ENCODE results near the gene TACR2. TPM values are rescaled to one million over a fixed set of nuclear protein-coding genes. Genes with fewer than 3 reads are reported as not detected.

TACR2 gene
- total RNA-seq (2022) (0.57 and 0.60 TPM in 2 replicates), Bru-seq, nascent RNA (percentile 17 among the genes with signal in this experiment), BruChase-seq, experiment 1, labeled RNA remaining after a 2-hour chase (percentile 10 among the genes with signal in this experiment), BruChase-seq, experiment 2, labeled RNA remaining after a 6-hour chase (percentile 23 among the genes with signal in this experiment)
- long read RNA-seq, partial matches to known transcripts, result 0 of 1 reads
- long read RNA-seq, other reads (novel, unspliced or antisense), result 0 of 1 reads

DNA sequence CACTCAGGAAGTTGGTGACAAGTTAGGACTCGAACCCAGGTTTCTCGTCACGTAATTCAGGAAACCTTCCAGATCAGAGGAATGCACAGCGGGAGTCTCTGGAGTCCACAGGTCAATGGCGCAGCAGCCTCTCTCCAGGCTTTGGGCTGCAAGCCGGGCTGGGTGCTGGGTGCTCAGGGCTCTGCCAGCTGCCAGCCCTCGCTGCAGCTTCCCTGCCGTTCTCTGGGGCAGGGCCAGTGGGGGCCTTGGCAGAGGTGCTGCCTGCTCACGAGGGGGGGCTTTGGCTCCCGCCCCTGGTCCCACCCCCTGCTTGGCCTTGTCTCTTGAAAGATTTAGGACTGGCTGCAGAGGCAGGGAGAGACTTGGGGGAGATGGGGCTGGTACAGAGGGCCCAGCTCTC, at the start of gene TACR2:
Gene TACR2, minus strand, starts transcription at position 224 of the 400 bp plus-strand sequence. CDS start 595 bp downstream, outside the sequence.
- TF ChIP-seq, protein P1, sequence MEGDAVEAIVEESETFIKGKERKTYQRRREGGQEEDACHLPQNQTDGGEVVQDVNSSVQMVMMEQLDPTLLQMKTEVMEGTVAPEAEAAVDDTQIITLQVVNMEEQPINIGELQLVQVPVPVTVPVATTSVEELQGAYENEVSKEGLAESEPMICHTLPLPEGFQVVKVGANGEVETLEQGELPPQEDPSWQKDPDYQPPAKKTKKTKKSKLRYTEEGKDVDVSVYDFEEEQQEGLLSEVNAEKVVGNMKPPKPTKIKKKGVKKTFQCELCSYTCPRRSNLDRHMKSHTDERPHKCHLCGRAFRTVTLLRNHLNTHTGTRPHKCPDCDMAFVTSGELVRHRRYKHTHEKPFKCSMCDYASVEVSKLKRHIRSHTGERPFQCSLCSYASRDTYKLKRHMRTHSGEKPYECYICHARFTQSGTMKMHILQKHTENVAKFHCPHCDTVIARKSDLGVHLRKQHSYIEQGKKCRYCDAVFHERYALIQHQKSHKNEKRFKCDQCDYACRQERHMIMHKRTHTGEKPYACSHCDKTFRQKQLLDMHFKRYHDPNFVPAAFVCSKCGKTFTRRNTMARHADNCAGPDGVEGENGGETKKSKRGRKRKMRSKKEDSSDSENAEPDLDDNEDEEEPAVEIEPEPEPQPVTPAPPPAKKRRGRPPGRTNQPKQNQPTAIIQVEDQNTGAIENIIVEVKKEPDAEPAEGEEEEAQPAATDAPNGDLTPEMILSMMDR (IDR thresholded peaks at IDR 0.05; ENCODE audit: insufficient read depth in 1 of 2, low read depth in 1 of 2, low read length in 1 of 2, severe bottlenecking in 1 of 2, unreplicated experiment in 1 of 2), result no peak
- Mint-ChIP-seq H3K27me3 (ENCODE audit: insufficient read depth, unreplicated experiment) (no peaks in the 10 kb centered on the region), H3K27ac (ENCODE audit: unreplicated experiment) (peak within 1 kb of the TSS; percentile 67), H3K4me3 (ENCODE audit: unreplicated experiment) (peak within 1 kb of the TSS; percentile 8), H3K9me3 (ENCODE audit: unreplicated experiment) (no peaks in the 10 kb centered on the region), H3K36me3 (ENCODE audit: insufficient read depth, unreplicated experiment) (no peaks in the 10 kb centered on the region), H3K4me1 (ENCODE audit: low read depth, unreplicated experiment) (peaks cover 13% of the 10 kb centered on the region)
- CTCF ChIA-PET, result interaction anchor here (0.6 to 3.3 kb wide), 5 partner anchors 8 to 736 kb away, joined by 3 to 25 read pairs (median 4); no protein-coding TSS in a partner anchor
- POLR2A ChIA-PET, result no interaction called here
- no TSS peak for BruUV-seq (replicated peaks)
- intact Hi-C loops (cut with micrococcal nuclease; ENCODE audit: unreplicated experiment), result no loop called here
- no peaks in the 10 kb centered on the region for H3K9me3 ChIP-seq
- DNase-seq, result no peak
- H3K4me3 ChIP-seq (ENCODE audit: low read depth, low read length), result no peak within 1 kb of the TSS
- H3K36me3 ChIP-seq (ENCODE audit: control insufficient read depth, insufficient read depth, low read length), result no peaks in the 10 kb centered on the region
- H3K4me1 ChIP-seq, result peaks cover 23% of the 10 kb centered on the region
- H3K27me3 ChIP-seq (replicated peaks; ENCODE audit: control insufficient read depth, insufficient read depth, low read length), result no peaks in the 10 kb centered on the region

DNA sequence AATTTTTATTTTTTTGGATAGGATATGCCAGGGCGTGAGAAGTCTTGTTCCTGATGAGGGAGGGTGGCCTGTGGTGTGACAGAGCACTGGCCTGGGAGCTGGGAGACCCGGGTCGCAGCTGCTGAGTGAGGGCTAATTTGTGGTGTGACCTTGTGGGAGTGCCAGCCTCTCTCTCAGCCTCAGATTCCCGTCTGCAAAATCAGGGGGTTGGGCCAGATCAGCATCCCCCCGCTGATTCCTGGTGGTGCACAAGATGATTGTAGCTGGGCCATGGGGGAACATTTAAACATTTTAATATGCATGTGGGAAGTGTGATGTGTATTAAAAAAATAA, 49.4 kb upstream of the TACR2 start:
- Histone ChIP-seq H3K9me3 (no peaks in the 10 kb centered on the region), H3K4me1 (peaks cover 28% of the 10 kb centered on the region), H3K4me3 (ENCODE audit: low read depth, low read length) (no peak overlapping the region), H3K36me3 (ENCODE audit: control insufficient read depth, insufficient read depth, low read length) (no peaks in the 10 kb centered on the region), H3K27me3 (replicated peaks; ENCODE audit: control insufficient read depth, insufficient read depth, low read length) (no peaks in the 10 kb centered on the region)
- no peak overlapping the region for H3K4me3 Mint-ChIP-seq (ENCODE audit: unreplicated experiment)
- TF ChIP-seq, protein P1 (IDR thresholded peaks at IDR 0.05; ENCODE audit: insufficient read depth in 1 of 2, low read depth in 1 of 2, low read length in 1 of 2, severe bottlenecking in 1 of 2, unreplicated experiment in 1 of 2), result no peak
- intact Hi-C loops (cut with micrococcal nuclease; ENCODE audit: unreplicated experiment), result no loop called here
- BruUV-seq (replicated peaks), result no TSS peak
- CTCF ChIA-PET, result interaction anchor here (1.0 to 1.8 kb wide), 2 partner anchors 58 to 237 kb away, joined by 3 to 5 read pairs; no protein-coding TSS in a partner anchor
- no peak for DNase-seq
- peaks cover 15% of the 10 kb centered on the region for H3K4me1 Mint-ChIP-seq (ENCODE audit: low read depth, unreplicated experiment)
- H3K27me3 Mint-ChIP-seq (ENCODE audit: insufficient read depth, unreplicated experiment), result no peaks in the 10 kb centered on the region
- no peak overlapping the region for H3K27ac Mint-ChIP-seq (ENCODE audit: unreplicated experiment)
- H3K36me3 Mint-ChIP-seq (ENCODE audit: insufficient read depth, unreplicated experiment), result peaks cover 5% of the 10 kb centered on the region
- no peaks in the 10 kb centered on the region for H3K9me3 Mint-ChIP-seq (ENCODE audit: unreplicated experiment)
- POLR2A ChIA-PET, result interaction anchor here (0.5 kb wide), 1 partner anchor 189 kb away, joined by 7 read pairs; no protein-coding TSS in a partner anchor

DNA sequence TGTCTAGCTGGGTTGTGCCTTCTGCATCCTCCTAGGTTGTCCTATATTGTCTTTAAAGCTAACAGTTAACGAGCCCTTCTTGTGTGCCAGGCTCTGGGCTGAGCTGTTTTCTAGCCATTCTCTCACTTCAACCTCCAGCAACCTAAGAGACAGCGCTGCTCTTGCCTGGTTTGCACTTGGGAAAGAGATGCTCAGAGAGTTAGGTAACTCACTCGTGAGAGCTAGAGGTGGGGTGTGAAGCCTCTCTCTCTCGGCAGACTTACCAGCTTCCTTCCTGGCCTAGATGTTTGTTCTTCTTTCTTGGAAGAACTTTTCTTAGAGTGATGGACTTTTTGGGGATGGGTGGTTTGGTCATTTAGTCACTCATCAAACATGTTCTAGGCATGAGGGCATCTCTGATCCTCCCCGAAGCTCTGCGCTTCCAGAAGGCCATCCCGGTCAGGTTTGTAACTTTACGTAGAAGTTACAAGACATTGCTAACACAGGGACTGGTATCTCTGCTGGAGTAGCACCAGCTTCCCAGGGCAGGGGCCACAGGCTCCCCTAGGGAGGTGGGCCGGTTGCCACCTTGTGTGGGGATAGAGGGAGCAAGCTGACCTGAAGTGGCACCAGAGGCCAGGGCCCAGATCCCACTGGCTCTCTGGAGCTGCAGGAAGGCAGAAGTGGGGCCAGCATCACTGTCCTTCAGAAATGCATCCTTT, 48.9 kb upstream of the TACR2 start:
- TF ChIP-seq, protein P1 (IDR thresholded peaks at IDR 0.05; ENCODE audit: insufficient read depth in 1 of 2, low read depth in 1 of 2, low read length in 1 of 2, severe bottlenecking in 1 of 2, unreplicated experiment in 1 of 2), result no peak
- no peaks in the 10 kb centered on the region for H3K9me3 Mint-ChIP-seq (ENCODE audit: unreplicated experiment)
- peaks cover 5% of the 10 kb centered on the region for H3K36me3 Mint-ChIP-seq (ENCODE audit: insufficient read depth, unreplicated experiment)
- H3K27me3 ChIP-seq (replicated peaks; ENCODE audit: control insufficient read depth, insufficient read depth, low read length), result no peaks in the 10 kb centered on the region
- no peak overlapping the region for H3K4me3 ChIP-seq (ENCODE audit: low read depth, low read length)
- peaks cover 28% of the 10 kb centered on the region for H3K4me1 ChIP-seq
- no peak overlapping the region for H3K27ac Mint-ChIP-seq (ENCODE audit: unreplicated experiment)
- peaks cover 15% of the 10 kb centered on the region for H3K4me1 Mint-ChIP-seq (ENCODE audit: low read depth, unreplicated experiment)
- BruUV-seq (replicated peaks), result no TSS peak
- no peak overlapping the region for H3K4me3 Mint-ChIP-seq (ENCODE audit: unreplicated experiment)
- no peak for DNase-seq
- intact Hi-C loops (cut with micrococcal nuclease; ENCODE audit: unreplicated experiment), result no loop called here
- ChIA-PET POLR2A (interaction anchor here (0.5 to 1.2 kb wide), 2 partner anchors 15 to 189 kb away, joined by 3 to 7 read pairs; no protein-coding TSS in a partner anchor), CTCF (interaction anchor here (0.5 to 1.8 kb wide), 3 partner anchors 15 to 232 kb away, joined by 4 to 5 read pairs (median 5); partner anchors contain the start of gene TSPAN15)
- no peaks in the 10 kb centered on the region for H3K9me3 ChIP-seq
- no peaks in the 10 kb centered on the region for H3K27me3 Mint-ChIP-seq (ENCODE audit: insufficient read depth, unreplicated experiment)
- no peaks in the 10 kb centered on the region for H3K36me3 ChIP-seq (ENCODE audit: control insufficient read depth, insufficient read depth, low read length)
